Gastrocnemius medialis (tissue), 4 donors: Measurements from ENCODE around the gene CDC42BPA. TPM values are rescaled to one million over a fixed set of nuclear protein-coding genes. Genes with fewer than 3 reads are reported as not detected.

Experiments used
- ATAC-seq, 2 donors: fragments of 150-250 bp; one replicate each; pipeline ENCODE4 v1.9.1; 2016
- DNase-seq, 2 donors: peaks; one replicate each; pipeline ENCODE4 v3.0.0-alpha.2; 2019
- H3K27ac ChIP-seq, 4 donors: fragments of 200-600 bp; sonication (generic); 1 replicate in 1 of 4; 2 replicates in 3 of 4; pipeline ENCODE4 v1.5.1; 2016 to 2018; ENCODE audit warnings: mild to moderate bottlenecking in 2 of 4, moderate library complexity in 1 of 4
- H3K27me3 ChIP-seq, 3 donors: fragments of 200-600 bp; sonication (generic) in 2 of 3; 1 replicate in 1 of 3; 2 replicates in 2 of 3; pipeline versions ENCODE4 v1.5.1 to v1.6.0; 2016 to 2019; ENCODE audit warnings: mild to moderate bottlenecking in 1 of 3, moderate library complexity in 1 of 3
- H3K36me3 ChIP-seq, 2 donors: fragments of 200-600 bp; sonication (generic) in 1 of 2; one replicate each; pipeline ENCODE4 v1.5.1; 2017 to 2018
- H3K4me1 ChIP-seq, 2 donors: fragments of 200-600 bp; sonication (generic) in 1 of 2; one replicate each; pipeline ENCODE4 v1.5.1; 2016 to 2017; ENCODE audit warnings: mild to moderate bottlenecking in 2 of 2
- H3K4me3 ChIP-seq, 4 donors: fragments of 200-600 bp; sonication (generic) in 3 of 4; 1 replicate in 1 of 4; 2 replicates in 3 of 4; pipeline ENCODE4 v1.5.1; 2016 to 2019; ENCODE audit warnings: mild to moderate bottlenecking in 2 of 4
- H3K9me3 ChIP-seq, 3 donors: fragments of 200-600 bp; sonication (generic) in 2 of 3; 1 replicate in 1 of 3; 2 replicates in 2 of 3; pipeline ENCODE4 v1.5.1; 2016 to 2019
- POLR2A ChIP-seq, 2 donors: fragments of 450-650 bp; IDR thresholded peaks; one replicate each; pipeline ENCODE4 v1.6.1; 2017; ENCODE audit warnings: antibody characterized with exemption in 2 of 2, mild to moderate bottlenecking in 2 of 2, moderate library complexity in 2 of 2
- in situ Hi-C, 4 donors: fragments of 200-750 bp; cut with MboI; loops; one replicate each; pipeline versions ENCODE4 v1.15.0 to v1.8.0; 2017; ENCODE audit warnings: low sequenced_read_pairs in 4 of 4
- intact Hi-C: fragments of 100-400 bp; cut with DNase I; formaldehyde crosslinking; loops from one replicate; pipeline ENCODE4 v1.15.1; 2023; ENCODE audit warnings: low total_unique reads
- total RNA-seq, 4 donors: library from RNA; depleted of rRNA; stranded (reverse); fragments of >200 nt; gene quantifications; one replicate each; pipeline versions ENCODE4 v1.1.0 to v1.2.3, GENCODE V29; 2016
- TF ChIP-seq, protein P1 (sequence below), 5 experiments: fragments of 450-650 bp in 3 of 5; fragments of 200-600 bp in 2 of 5; sonication (generic) in 2 of 5; IDR thresholded peaks in 4 of 5; conservative IDR thresholded peaks in 1 of 5; 1 replicate in 4 of 5; 2 replicates in 1 of 5; pipeline ENCODE4 v1.5.1; 2016 to 2019; ENCODE audit warnings: antibody characterized with exemption in 5 of 5, mild to moderate bottlenecking in 3 of 5, moderate library complexity in 3 of 5

CDC42BPA gene
- total RNA-seq, 4 donors from 2014 or later = 13.9 to 30.6 (median 16.6) TPM

- intact Hi-C loops = no loop called here
- TF ChIP-seq POLR2A (IDR thresholded peaks at IDR 0.05) = no peak
- TF ChIP-seq, protein P1, sequence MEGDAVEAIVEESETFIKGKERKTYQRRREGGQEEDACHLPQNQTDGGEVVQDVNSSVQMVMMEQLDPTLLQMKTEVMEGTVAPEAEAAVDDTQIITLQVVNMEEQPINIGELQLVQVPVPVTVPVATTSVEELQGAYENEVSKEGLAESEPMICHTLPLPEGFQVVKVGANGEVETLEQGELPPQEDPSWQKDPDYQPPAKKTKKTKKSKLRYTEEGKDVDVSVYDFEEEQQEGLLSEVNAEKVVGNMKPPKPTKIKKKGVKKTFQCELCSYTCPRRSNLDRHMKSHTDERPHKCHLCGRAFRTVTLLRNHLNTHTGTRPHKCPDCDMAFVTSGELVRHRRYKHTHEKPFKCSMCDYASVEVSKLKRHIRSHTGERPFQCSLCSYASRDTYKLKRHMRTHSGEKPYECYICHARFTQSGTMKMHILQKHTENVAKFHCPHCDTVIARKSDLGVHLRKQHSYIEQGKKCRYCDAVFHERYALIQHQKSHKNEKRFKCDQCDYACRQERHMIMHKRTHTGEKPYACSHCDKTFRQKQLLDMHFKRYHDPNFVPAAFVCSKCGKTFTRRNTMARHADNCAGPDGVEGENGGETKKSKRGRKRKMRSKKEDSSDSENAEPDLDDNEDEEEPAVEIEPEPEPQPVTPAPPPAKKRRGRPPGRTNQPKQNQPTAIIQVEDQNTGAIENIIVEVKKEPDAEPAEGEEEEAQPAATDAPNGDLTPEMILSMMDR (IDR thresholded peaks at IDR 0.05 in 4 of 5, conservative IDR thresholded peaks at IDR 0.05 in 1 of 5) = no peak
- Histone ChIP-seq H3K4me3 (no peak overlapping the region), H3K27ac (no peak overlapping the region), H3K36me3 (peaks cover 0 to 37% of the 10 kb centered on the region in 2 donors), H3K9me3 (no peaks in the 10 kb centered on the region), H3K4me1 (no peaks in the 10 kb centered on the region), H3K27me3 (no peaks in the 10 kb centered on the region)
- ATAC-seq (no peak), DNase-seq (no peak)
- in situ Hi-C loops = no loop called here
Measured at GRCh38 chr1:227102056-227102455, 216.2 kb downstream of the CDC42BPA start.

DNA sequence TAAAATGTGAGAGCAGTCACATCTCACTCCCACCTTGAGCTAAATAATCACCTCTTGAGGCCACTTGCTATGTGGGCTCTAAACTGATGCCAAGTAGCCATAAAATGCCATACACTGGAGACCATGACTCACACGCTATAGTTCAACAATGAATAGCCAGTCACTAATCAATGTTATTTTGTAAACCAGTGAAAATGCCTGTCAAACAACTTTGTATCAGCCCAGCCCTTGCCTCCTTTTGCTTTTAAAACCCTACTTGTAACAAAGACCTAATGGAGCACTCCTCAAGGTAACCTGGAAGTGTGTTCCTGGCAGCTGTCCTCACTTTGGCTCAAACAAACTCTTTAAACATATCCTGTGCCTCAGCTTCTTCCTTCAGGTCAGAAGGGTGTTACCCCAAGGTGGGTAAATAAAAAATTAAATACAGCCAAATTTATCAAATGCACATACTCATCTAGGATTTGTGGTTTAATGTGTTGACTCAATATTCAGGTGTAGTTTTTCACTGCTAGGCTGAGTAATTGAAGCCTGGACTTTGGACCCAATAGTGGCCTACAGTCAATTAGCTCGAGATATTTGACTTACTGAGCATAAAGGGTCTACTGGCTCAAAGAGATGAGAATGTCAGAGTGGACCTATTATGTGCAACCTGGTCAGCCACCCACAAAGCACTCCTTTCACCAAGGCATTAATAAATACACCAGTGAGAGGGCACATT is 223.9 kb downstream of the CDC42BPA start:
- no peaks in the 10 kb centered on the region for H3K4me1 ChIP-seq
- no peak overlapping the region for H3K4me3 ChIP-seq
- no peak for DNase-seq
- no peak for ATAC-seq
- H3K9me3 ChIP-seq = no peaks in the 10 kb centered on the region
- peaks cover 0 to 15% of the 10 kb centered on the region in 2 donors for H3K36me3 ChIP-seq
- intact Hi-C loops (no loop called here), in situ Hi-C loops (no loop called here)
- no peaks in the 10 kb centered on the region for H3K27me3 ChIP-seq
- TF ChIP-seq, protein P1 (IDR thresholded peaks at IDR 0.05 in 4 of 5, conservative IDR thresholded peaks at IDR 0.05 in 1 of 5) = no peak
- TF ChIP-seq POLR2A (IDR thresholded peaks at IDR 0.05) = no peak
- no peak overlapping the region for H3K27ac ChIP-seq

GRCh38 chr1:227093309-227093708 is 225.0 kb downstream of the CDC42BPA start:
- no peak for DNase-seq
- H3K4me3 ChIP-seq = no peak overlapping the region
- no peaks in the 10 kb centered on the region for H3K27me3 ChIP-seq
- no peaks in the 10 kb centered on the region for H3K9me3 ChIP-seq
- H3K27ac ChIP-seq = no peak overlapping the region
- H3K36me3 ChIP-seq = peaks cover 0 to 4% of the 10 kb centered on the region in 2 donors
- TF ChIP-seq POLR2A (IDR thresholded peaks at IDR 0.05) = no peak
- TF ChIP-seq, protein P1 (IDR thresholded peaks at IDR 0.05 in 4 of 5, conservative IDR thresholded peaks at IDR 0.05 in 1 of 5) = no peak
- no peak for ATAC-seq
- in situ Hi-C loops (no loop called here), intact Hi-C loops (no loop called here)
- H3K4me1 ChIP-seq = no peaks in the 10 kb centered on the region

DNA sequence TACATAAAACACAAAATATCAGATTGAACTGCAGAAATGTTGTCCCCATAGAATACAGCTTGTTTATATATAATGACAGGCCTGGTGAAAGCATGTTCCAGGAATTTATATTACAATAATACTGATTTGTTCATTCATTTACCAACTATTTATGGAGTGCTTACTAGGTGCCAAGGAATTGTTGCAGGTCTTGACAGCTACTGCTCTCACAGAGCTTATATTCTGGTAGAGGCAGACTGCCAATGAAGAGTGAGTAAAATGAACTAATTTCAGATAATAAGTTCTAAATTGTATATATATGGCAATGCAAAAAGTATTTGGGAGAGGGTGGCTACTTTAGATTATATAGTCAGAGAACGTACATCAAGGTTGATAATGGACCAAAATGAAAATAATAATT is 226.2 kb downstream of the CDC42BPA start:
- no peak overlapping the region for H3K27ac ChIP-seq
- in situ Hi-C loops (no loop called here), intact Hi-C loops (no loop called here)
- no peaks in the 10 kb centered on the region for H3K9me3 ChIP-seq
- H3K4me3 ChIP-seq = no peak overlapping the region
- TF ChIP-seq POLR2A (IDR thresholded peaks at IDR 0.05) = no peak
- TF ChIP-seq, protein P1 (IDR thresholded peaks at IDR 0.05 in 4 of 5, conservative IDR thresholded peaks at IDR 0.05 in 1 of 5) = no peak
- H3K27me3 ChIP-seq = no peaks in the 10 kb centered on the region
- ATAC-seq = no peak
- H3K4me1 ChIP-seq = no peaks in the 10 kb centered on the region
- no peak for DNase-seq
- no peaks in the 10 kb centered on the region for H3K36me3 ChIP-seq

DNA sequence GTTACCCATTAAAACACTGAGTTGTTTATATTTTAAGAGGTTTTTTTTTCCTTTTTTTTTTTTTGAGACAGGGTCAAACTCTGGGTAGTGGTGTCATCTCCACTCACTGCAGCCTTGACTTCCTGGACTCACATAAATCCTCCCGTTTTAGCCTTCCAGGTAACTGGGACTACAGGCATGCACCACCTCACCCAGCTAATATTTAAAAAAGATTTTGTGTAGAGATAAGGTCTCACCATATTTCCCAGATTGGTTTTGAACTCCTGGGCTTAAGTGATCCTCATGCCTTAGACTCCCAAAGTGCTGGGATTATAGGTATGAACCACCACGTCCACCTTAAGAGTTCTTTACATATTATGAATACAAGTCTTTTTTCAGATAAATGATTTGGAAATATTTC is 231.7 kb downstream of the CDC42BPA start:
- TF ChIP-seq, protein P1 (IDR thresholded peaks at IDR 0.05 in 4 of 5, conservative IDR thresholded peaks at IDR 0.05 in 1 of 5) = no peak
- no peak for TF ChIP-seq POLR2A (IDR thresholded peaks at IDR 0.05)
- intact Hi-C loops (no loop called here), in situ Hi-C loops (no loop called here)
- ATAC-seq = no peak
- DNase-seq = no peak
- Histone ChIP-seq H3K4me3 (no peak overlapping the region), H3K4me1 (no peaks in the 10 kb centered on the region), H3K36me3 (no peaks in the 10 kb centered on the region), H3K9me3 (no peaks in the 10 kb centered on the region), H3K27ac (no peak overlapping the region), H3K27me3 (no peaks in the 10 kb centered on the region)
